Endothelial cell of umbilical vein (primary cell): Measurements from ENCODE around the gene MYRIP. TPM values are rescaled to one million over a fixed set of nuclear protein-coding genes. Genes with fewer than 3 reads are reported as not detected.

ENCODE experiments used
- BruUV-seq: library from RNA; stranded (reverse); fragments of 400-500 nt; replicated peaks from 2 replicates; lab custom pipeline; 2021; lab: Mats Ljungman, UMichigan
- CTCF ChIA-PET: fragments of 300-600, 350-600 bp; sonication (Branson Sonifier 250); formaldehyde crosslinking; loops from one replicate; lab custom pipeline; 2021; ENCODE audit warnings: antibody characterized with exemption, inconsistent platforms; lab: Charles Lee
- POLR2A ChIA-PET: fragments of 300-600, 350-600 bp; sonication (Branson Sonifier 250); formaldehyde crosslinking; loops from one replicate; lab custom pipeline; 2021; ENCODE audit warnings: antibody characterized with exemption, inconsistent platforms; lab: Charles Lee
- DNase-seq: peaks from one replicate; pipeline ENCODE4 v3.0.0-alpha.2; 2011; ENCODE audit warnings: low read depth, low spot score
- FAIRE-seq: peaks from 2 replicates; lab custom pipeline; 2011; peaks lifted over from hg19 to GRCh38; lab: Jason Lieb, UNC
- H2AFZ ChIP-seq: 2 replicates; pipeline ENCODE4 v1.6.0; 2012; ENCODE audit warnings: low read depth, low read length, control low read depth, inconsistent platforms
- H3K27ac ChIP-seq: 2 replicates; pipeline ENCODE4 v1.5.1; 2011; ENCODE audit warnings: low read depth, mild to moderate bottlenecking, control low read depth, low read length, moderate library complexity; ENCODE audit not compliant: insufficient read depth
- H3K27me3 ChIP-seq, 2 experiments: 2 replicates each; pipeline versions ENCODE4 v1.6.0 to v1.6.1; 2011; ENCODE audit warnings: low read length in 2 of 2, mixed read lengths in 1 of 2; ENCODE audit not compliant: control insufficient read depth in 2 of 2, insufficient read depth in 2 of 2
- H3K36me3 ChIP-seq, 2 experiments: 2 replicates in 1 of 2; 3 replicates in 1 of 2; pipeline ENCODE4 v1.5.1; 2011; ENCODE audit warnings: low read length in 2 of 2, mild to moderate bottlenecking in 1 of 2, moderate library complexity in 1 of 2; ENCODE audit not compliant: control insufficient read depth in 2 of 2, insufficient read depth in 2 of 2; ENCODE audit errors: extremely low read depth in 1 of 2
- H3K4me1 ChIP-seq: 3 replicates; pipeline ENCODE4 v1.5.1; 2011; ENCODE audit warnings: mild to moderate bottlenecking, low read length; ENCODE audit not compliant: control insufficient read depth, insufficient read depth; ENCODE audit errors: extremely low read depth
- H3K4me2 ChIP-seq: 2 replicates; pipeline ENCODE4 v1.6.1; 2011; ENCODE audit warnings: low read length, control low read depth, mixed read lengths; ENCODE audit not compliant: insufficient read depth
- H3K4me3 ChIP-seq, 3 experiments: fragments of 200-600 bp in 1 of 3; sonication (generic), shearing (Covaris generic) in 1 of 3; replicated peaks in 1 of 3; 2 replicates each; pipeline ENCODE4 v1.5.1; 2011 to 2016; ENCODE audit warnings: control low read depth in 3 of 3, low read length in 3 of 3, mild to moderate bottlenecking in 2 of 3, inconsistent platforms in 1 of 3, low read depth in 1 of 3, moderate library complexity in 1 of 3; ENCODE audit not compliant: insufficient read depth in 1 of 3
- H3K79me2 ChIP-seq: 2 replicates; pipeline ENCODE4 v1.6.0; 2012; ENCODE audit warnings: low read length, inconsistent platforms; ENCODE audit not compliant: control insufficient read depth, insufficient read depth
- H3K9ac ChIP-seq: replicated peaks from 2 replicates; pipeline ENCODE3; 2011; ENCODE audit warnings: low read length, control low read depth; ENCODE audit not compliant: insufficient read depth; ENCODE audit errors: extremely low read depth
- H3K9me1 ChIP-seq: replicated peaks from 3 replicates; pipeline ENCODE4 v1.6.0; 2011; ENCODE audit warnings: mild to moderate bottlenecking, low read length; ENCODE audit not compliant: control insufficient read depth, insufficient read depth; ENCODE audit errors: extremely low read depth
- H3K9me3 ChIP-seq: replicated peaks from 2 replicates; pipeline ENCODE4 v1.5.1; 2012; ENCODE audit warnings: low read length, inconsistent platforms; ENCODE audit not compliant: control insufficient read depth, insufficient read depth
- H4K20me1 ChIP-seq: replicated peaks from 2 replicates; pipeline ENCODE3; 2011; ENCODE audit warnings: mild to moderate bottlenecking, low read length; ENCODE audit not compliant: control insufficient read depth, insufficient read depth; ENCODE audit errors: extremely low read depth
- CTCF ChIP-seq, 2 donors: IDR thresholded peaks; 1 replicate in 1 of 2; 2 replicates in 1 of 2; pipeline ENCODE4 v1.5.1; 2011; ENCODE audit warnings: low read length in 2 of 2, mild to moderate bottlenecking in 2 of 2, moderate library complexity in 2 of 2, control low read depth in 1 of 2, inconsistent platforms in 1 of 2, low read depth in 1 of 2; ENCODE audit not compliant: insufficient read depth in 1 of 2; ENCODE audit errors: extremely low read depth in 1 of 2
- EZH2 ChIP-seq: IDR thresholded peaks from 2 replicates; pipeline ENCODE4 v1.6.1; 2012; ENCODE audit warnings: borderline replicate concordance, low read depth, mild to moderate bottlenecking, moderate library complexity, low read length, inconsistent platforms; ENCODE audit not compliant: severe bottlenecking
- MAX ChIP-seq: IDR thresholded peaks from 2 replicates; pipeline ENCODE4 v1.6.1; 2011; ENCODE audit not compliant: insufficient read depth, insufficient read length
- MYC ChIP-seq: IDR thresholded peaks from one replicate; pipeline ENCODE4 v1.6.1; 2011; ENCODE audit warnings: mild to moderate bottlenecking, low read depth, low read length
- POLR2A ChIP-seq: IDR thresholded peaks from 2 replicates; pipeline ENCODE4 v1.6.1; 2012; ENCODE audit warnings: low read depth, mild to moderate bottlenecking, control low read depth, low read length
- POLR2AphosphoS5 ChIP-seq: IDR thresholded peaks from 2 replicates; pipeline ENCODE4 v1.6.1; 2012; ENCODE audit warnings: low read depth, mild to moderate bottlenecking, control low read depth, low read length, moderate library complexity; ENCODE audit not compliant: insufficient read depth
- dilution Hi-C: fragments of 300-500 bp; cut with MboI; formaldehyde crosslinking; loops from one replicate; pipeline ENCODE4 v1.15.0; 2019; ENCODE audit warnings: low sequenced_read_pairs; ENCODE audit not compliant: extremely low pct_ligation_motif_present
- intact Hi-C: fragments of 100-400 bp; cut with micrococcal nuclease; formaldehyde crosslinking; loops from one replicate; pipeline ENCODE4 v1.10.0; 2022
- polyA plus RNA-seq, 4 experiments: library from polyadenylated mRNA; depleted of rRNA in 3 of 4; stranded (reverse) in 3 of 4; unstranded in 1 of 4; fragments of >200 nt; gene quantifications; 2 replicates each; pipeline versions ENCODE4 v1.2.1 to v1.2.3, GENCODE V29; 2011 to 2012; ENCODE audit warnings: missing spikeins in 1 of 4
- small RNA-seq: library from RNA; depleted of rRNA; stranded (forward); fragments of <200 nt; gene quantifications from one replicate; pipeline ENCODE3, GENCODE V24; 2012; ENCODE audit warnings: low replicate concordance, low read depth; ENCODE audit not compliant: insufficient read depth, insufficient read length
- total RNA-seq: library from RNA; stranded (reverse); gene quantifications from 2 replicates; pipeline ENCODE4 v1.2.3, GENCODE V29; 2021

Gene MYRIP
- total and polyA plus RNA-seq, 2 donors (not counting 3 experiments of a cell fraction or from before 2014, with no cell fraction given): 6.7 to 11.9 TPM

- DNase-seq (peak; percentile 99), FAIRE-seq (peak; percentile 88)
- H3K36me3 ChIP-seq: peaks cover 6 to 20% of the 10 kb centered on the region in 2 experiments
- peaks cover 14% of the 10 kb centered on the region for H3K4me1 ChIP-seq
- H3K4me3 ChIP-seq: peak within 1 kb of the TSS; percentile 85 to 100 (median 98)
- peak within 1 kb of the TSS; percentile 93 for H3K27ac ChIP-seq
- H3K9me1 ChIP-seq: no peaks in the 10 kb centered on the region
- TF ChIP-seq MYC: no peak
- TF ChIP-seq CTCF (IDR thresholded peaks at IDR 0.05; ENCODE audit: extremely low read depth in 1 of 2, insufficient read depth in 1 of 2, low read depth in 1 of 2, low read length in 2 of 2): peak; percentile 96 to 97
- peak; percentile 96 for TF ChIP-seq POLR2AphosphoS5
- no peak for TF ChIP-seq EZH2
- TF ChIP-seq MAX: peak; percentile 82
- TF ChIP-seq POLR2A: peak; percentile 96
- ChIA-PET CTCF (interaction anchor here (0.5 to 14.1 kb wide), 22 partner anchors 8 to 890 kb away, joined by 3 to 261 read pairs (median 4); partner anchors contain the start of gene CTNNB1), POLR2A (interaction anchor here (0.6 to 0.9 kb wide), 2 partner anchors 9 to 15 kb away, joined by 3 read pairs; no protein-coding TSS in a partner anchor)
- H3K4me2 ChIP-seq: peak within 1 kb of the TSS; percentile 99
- peak within 1 kb of the TSS; percentile 99 for H3K9ac ChIP-seq
- no peaks in the 10 kb centered on the region for H3K9me3 ChIP-seq
- no TSS peak for BruUV-seq
- no peaks in the 10 kb centered on the region for H3K27me3 ChIP-seq
- dilution Hi-C loops (no loop called here), intact Hi-C loops (loop anchor here (1.0 to 5.0 kb wide), 7 partner anchors 10 to 777 kb away; no protein-coding TSS in a partner anchor)
- H2AFZ ChIP-seq: peak within 1 kb of the TSS; percentile 96
- H4K20me1 ChIP-seq: no peaks in the 10 kb centered on the region
- H3K79me2 ChIP-seq: peaks cover 26% of the 10 kb centered on the region
Measured at GRCh38 chr3:40309418-40309924, 500.1 kb downstream of the MYRIP start, which contains the start of gene EIF1B. EIF1B (plus strand) TSS chr3:40309707; CDS start chr3:40309942, 235 bp downstream.

Small RNA genes within 50 kb of the gene (small RNA-seq; reads per million reads assigned to genes)
- gene RF00264 (not detected), gene RN7SL411P (not detected), gene RNU4-56P (not detected)
